BE2C (cell line): ENCODE results near the gene ARHGEF26.

ENCODE experiments used
- DNase-seq: peaks from one replicate; pipeline ENCODE4 v3.0.0-alpha.2; 2020
- H3K27me3 ChIP-seq: fragments of 250-450 bp; sonication (Bioruptor Pico); 2 replicates; pipeline ENCODE4 v1.5.1; 2020; ENCODE audit warnings: mild to moderate bottlenecking
- H3K36me3 ChIP-seq: fragments of 250-450 bp; sonication (Bioruptor Pico); 2 replicates; pipeline ENCODE4 v1.5.1; 2020; ENCODE audit warnings: mild to moderate bottlenecking
- H3K4me1 ChIP-seq: fragments of 250-450 bp; sonication (Bioruptor Pico); 2 replicates; pipeline ENCODE4 v1.5.1; 2020
- H3K4me3 ChIP-seq: 2 replicates; pipeline ENCODE4 v1.5.1; 2011; ENCODE audit warnings: low read depth, low read length
- H3K9me3 ChIP-seq: fragments of 250-450 bp; sonication (Bioruptor Pico); 2 replicates; pipeline ENCODE4 v1.5.1; 2020
- TF ChIP-seq, protein P1 (sequence below): IDR thresholded peaks from 2 replicates; pipeline ENCODE4 v1.5.1; 2012; ENCODE audit warnings: mild to moderate bottlenecking, low read depth, low read length

The ARHGEF26 gene

GRCh38 chr3:154131830-154132229 is 10.6 kb downstream of the ARHGEF26 start:
- no peaks in the 10 kb centered on the region for H3K4me1 ChIP-seq
- DNase-seq, result no peak

GRCh38 chr3:154132777-154133375 is 11.7 kb downstream of the ARHGEF26 start:
- Histone ChIP-seq H3K4me1 (no peaks in the 10 kb centered on the region), H3K4me3 (no peak overlapping the region), H3K9me3 (no peaks in the 10 kb centered on the region), H3K27me3 (no peaks in the 10 kb centered on the region; the same call in 1 of the 2 replicates), H3K36me3 (no peaks in the 10 kb centered on the region)
- TF ChIP-seq, protein P1, sequence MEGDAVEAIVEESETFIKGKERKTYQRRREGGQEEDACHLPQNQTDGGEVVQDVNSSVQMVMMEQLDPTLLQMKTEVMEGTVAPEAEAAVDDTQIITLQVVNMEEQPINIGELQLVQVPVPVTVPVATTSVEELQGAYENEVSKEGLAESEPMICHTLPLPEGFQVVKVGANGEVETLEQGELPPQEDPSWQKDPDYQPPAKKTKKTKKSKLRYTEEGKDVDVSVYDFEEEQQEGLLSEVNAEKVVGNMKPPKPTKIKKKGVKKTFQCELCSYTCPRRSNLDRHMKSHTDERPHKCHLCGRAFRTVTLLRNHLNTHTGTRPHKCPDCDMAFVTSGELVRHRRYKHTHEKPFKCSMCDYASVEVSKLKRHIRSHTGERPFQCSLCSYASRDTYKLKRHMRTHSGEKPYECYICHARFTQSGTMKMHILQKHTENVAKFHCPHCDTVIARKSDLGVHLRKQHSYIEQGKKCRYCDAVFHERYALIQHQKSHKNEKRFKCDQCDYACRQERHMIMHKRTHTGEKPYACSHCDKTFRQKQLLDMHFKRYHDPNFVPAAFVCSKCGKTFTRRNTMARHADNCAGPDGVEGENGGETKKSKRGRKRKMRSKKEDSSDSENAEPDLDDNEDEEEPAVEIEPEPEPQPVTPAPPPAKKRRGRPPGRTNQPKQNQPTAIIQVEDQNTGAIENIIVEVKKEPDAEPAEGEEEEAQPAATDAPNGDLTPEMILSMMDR, result no peak
- no peak for DNase-seq

More at GRCh38 chr3:154131830-154132229, 10.6 kb downstream of the ARHGEF26 start:
- TF ChIP-seq, protein P1, result no peak
- Histone ChIP-seq H3K4me3 (no peak overlapping the region), H3K27me3 (no peaks in the 10 kb centered on the region; the same call in 1 of the 2 replicates), H3K36me3 (no peaks in the 10 kb centered on the region), H3K9me3 (no peaks in the 10 kb centered on the region)

DNA sequence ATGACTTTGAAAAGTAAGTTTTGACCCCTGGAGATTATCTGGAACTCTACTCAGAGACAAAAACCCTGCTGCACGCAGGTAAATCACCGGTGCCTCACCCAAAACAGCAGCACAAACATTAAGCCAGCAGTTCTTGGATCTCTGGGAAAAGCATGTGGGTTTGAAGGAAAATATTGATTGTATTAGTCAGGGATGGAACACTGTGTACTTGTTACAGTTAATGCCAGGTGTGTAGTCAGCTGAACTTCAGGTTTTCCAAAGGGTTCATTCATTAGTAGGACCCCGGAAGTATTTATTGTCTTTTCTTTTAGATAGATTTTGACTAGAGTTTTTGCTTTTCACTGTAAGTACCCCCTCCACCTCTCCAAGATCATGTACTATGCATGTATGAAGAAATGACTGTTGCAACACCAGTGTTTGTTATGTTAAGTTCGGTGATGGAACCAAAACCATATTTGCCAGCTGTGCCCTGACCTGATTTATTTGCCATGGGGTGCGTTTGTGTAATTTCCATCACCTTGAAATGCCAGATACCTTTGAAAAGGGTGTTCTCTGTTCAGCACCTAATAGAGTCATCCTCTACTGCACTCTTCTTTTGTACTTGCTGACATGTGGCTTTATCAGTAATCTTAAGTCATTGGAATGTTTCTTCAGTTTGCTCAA is 14.5 kb downstream of the ARHGEF26 start:
- TF ChIP-seq, protein P1, result no peak
- no peaks in the 10 kb centered on the region for H3K9me3 ChIP-seq
- no peak for DNase-seq
- H3K27me3 ChIP-seq, result no peaks in the 10 kb centered on the region; the same call in 1 of the 2 replicates
- H3K4me3 ChIP-seq, result no peak overlapping the region
- H3K4me1 ChIP-seq, result no peaks in the 10 kb centered on the region
- no peaks in the 10 kb centered on the region for H3K36me3 ChIP-seq

DNA sequence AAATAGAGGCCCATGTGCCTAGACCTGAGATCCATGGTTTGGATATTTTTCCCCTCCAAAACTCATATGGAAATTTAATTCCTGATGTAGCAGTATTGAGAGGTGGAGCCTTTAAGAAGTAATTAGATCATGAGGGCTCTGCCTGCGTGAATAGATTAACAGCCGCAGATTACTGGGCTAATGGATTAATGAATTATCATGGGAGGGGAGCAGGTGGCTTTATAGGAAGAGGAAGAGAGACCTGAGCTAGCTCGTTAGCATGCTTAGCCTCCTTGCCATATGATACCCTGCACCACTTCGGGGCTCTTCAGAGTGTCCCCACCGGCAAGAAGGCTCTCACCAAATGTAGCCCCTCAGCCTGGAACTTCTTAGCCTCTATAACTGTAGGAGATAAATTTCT is 15.8 kb downstream of the ARHGEF26 start:
- no peak for DNase-seq
- no peak overlapping the region for H3K4me3 ChIP-seq
- no peaks in the 10 kb centered on the region for H3K27me3 ChIP-seq
- H3K36me3 ChIP-seq, result no peaks in the 10 kb centered on the region
- TF ChIP-seq, protein P1, result no peak
- no peaks in the 10 kb centered on the region for H3K9me3 ChIP-seq
- H3K4me1 ChIP-seq, result no peaks in the 10 kb centered on the region

DNA sequence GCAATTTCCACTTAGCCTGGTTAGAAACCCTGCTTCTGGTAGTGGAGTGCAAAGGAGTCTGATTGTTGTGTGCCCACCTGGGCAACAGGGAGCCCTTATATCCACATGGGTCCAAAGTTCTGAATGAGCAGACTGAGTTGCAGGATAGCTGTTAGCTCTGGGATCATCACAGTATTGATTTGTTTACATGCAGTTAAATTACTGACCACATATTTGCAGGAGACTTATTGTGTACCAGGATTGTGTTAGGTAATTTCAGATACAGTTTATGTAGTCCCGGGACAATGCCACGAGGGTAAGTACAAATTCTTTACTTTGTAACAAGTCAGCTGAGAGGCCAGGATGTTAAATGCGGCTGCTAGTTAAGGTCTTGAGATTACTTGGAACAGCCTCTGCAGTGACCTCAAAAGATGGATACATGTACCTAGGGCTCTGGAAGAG is 18.8 kb downstream of the ARHGEF26 start:
- no peak for DNase-seq
- Histone ChIP-seq H3K9me3 (no peaks in the 10 kb centered on the region), H3K4me1 (no peaks in the 10 kb centered on the region), H3K27me3 (no peaks in the 10 kb centered on the region), H3K36me3 (no peaks in the 10 kb centered on the region), H3K4me3 (no peak overlapping the region)
- TF ChIP-seq, protein P1, result no peak

GRCh38 chr3:154142608-154143007 is 21.4 kb downstream of the ARHGEF26 start:
- TF ChIP-seq, protein P1, result no peak
- no peak for DNase-seq
- no peaks in the 10 kb centered on the region for H3K4me1 ChIP-seq
- no peak overlapping the region for H3K4me3 ChIP-seq
- H3K36me3 ChIP-seq, result no peaks in the 10 kb centered on the region
- no peaks in the 10 kb centered on the region for H3K9me3 ChIP-seq
- H3K27me3 ChIP-seq, result no peaks in the 10 kb centered on the region; the same call in 1 of the 2 replicates
